Measurements from ENCODE around the gene PPP1R10. TPM values are rescaled to one million over a fixed set of nuclear protein-coding genes. Genes with fewer than 3 reads are reported as not detected.
A peak's percentile ranks its signal among the peaks of the same experiment; 100 is the strongest.
"Not testable (repeated sequence)": the region's sequence is repeated elsewhere in the genome, so short reads cannot be mapped to it uniquely, and the experiment has no call there.

The PPP1R10 gene
- total RNA-seq, 1 experiment from 2014 or later: 121 TPM

GRCh38 chr6:30598912-30599624 is 18.0 kb downstream of the PPP1R10 start:
- ChIA-PET CTCF (interaction anchor here (0.7 to 1.3 kb wide), 2 partner anchors 53 to 117 kb away, joined by 3 to 4 read pairs; no protein-coding TSS in a partner anchor), POLR2A (ENCODE audit: low non-redundant PET) (interaction anchor here (0.6 kb wide), 3 partner anchors 29 to 241 kb away, joined by 3 to 5 read pairs (median 4); no protein-coding TSS in a partner anchor)
- H3K27me3 ChIP-seq (replicated peaks; ENCODE audit: insufficient read depth, low read depth, low read length, poor library complexity): no peaks in the 10 kb centered on the region
- H3K9me3 ChIP-seq (ENCODE audit: low read depth, low read length, poor library complexity, severe bottlenecking): no peaks in the 10 kb centered on the region
- no peak overlapping the region for H3K27ac ChIP-seq (ENCODE audit: low read depth, low read length, poor library complexity, severe bottlenecking)
- no peak overlapping the region for H3K4me3 ChIP-seq (ENCODE audit: low read depth, low read length, poor library complexity, severe bottlenecking)
- BruUV-seq (replicated peaks): no TSS peak
- DNase-seq (ENCODE audit: low spot score): no peak
- peaks cover 52% of the 10 kb centered on the region for H3K36me3 ChIP-seq (ENCODE audit: insufficient read depth, low read length, poor library complexity, severe bottlenecking)
- intact Hi-C loops (cut with micrococcal nuclease; ENCODE audit: unreplicated experiment): loop anchor here (5.0 kb wide), 1 partner anchor 57 kb away; no protein-coding TSS in a partner anchor
- TF ChIP-seq CTCF (conservative IDR thresholded peaks at IDR 0.05; ENCODE audit: low read depth, low read length): no peak
- no peak for TF ChIP-seq EZH2 (IDR thresholded peaks at IDR 0.05; ENCODE audit: borderline replicate concordance, low read depth, low read length, poor library complexity, severe bottlenecking)
- no peaks in the 10 kb centered on the region for H3K4me1 ChIP-seq (ENCODE audit: insufficient read depth, low read length, poor library complexity, severe bottlenecking)

- H3K4me1 ChIP-seq (ENCODE audit: insufficient read depth, low read length, poor library complexity, severe bottlenecking); H3K9me3 ChIP-seq (ENCODE audit: low read depth, low read length, poor library complexity, severe bottlenecking); BruUV-seq (replicated peaks); H3K27ac ChIP-seq (ENCODE audit: low read depth, low read length, poor library complexity, severe bottlenecking); H3K4me3 ChIP-seq (ENCODE audit: low read depth, low read length, poor library complexity, severe bottlenecking); H3K27me3 ChIP-seq (replicated peaks; ENCODE audit: insufficient read depth, low read depth, low read length, poor library complexity): not testable (repeated sequence)
- CTCF ChIA-PET: interaction anchor here (0.7 to 2.0 kb wide), 3 partner anchors 23 to 490 kb away, joined by 4 to 13 read pairs (median 8); no protein-coding TSS in a partner anchor
- DNase-seq (ENCODE audit: low spot score): peak; percentile 88
- intact Hi-C loops (cut with micrococcal nuclease; ENCODE audit: unreplicated experiment): loop anchor here (1.0 to 5.0 kb wide), 2 partner anchors 55 to 114 kb away; no protein-coding TSS in a partner anchor
- H3K36me3 ChIP-seq (ENCODE audit: insufficient read depth, low read length, poor library complexity, severe bottlenecking): peaks cover 44% of the 10 kb centered on the region
- POLR2A ChIA-PET (ENCODE audit: low non-redundant PET): interaction anchor here (0.6 to 0.7 kb wide), 2 partner anchors 55 to 107 kb away, joined by 3 to 28 read pairs; no protein-coding TSS in a partner anchor
- TF ChIP-seq CTCF (conservative IDR thresholded peaks at IDR 0.05; ENCODE audit: low read depth, low read length): peak; percentile 81
Observed at GRCh38 chr6:30597315-30598144, 19.5 kb downstream of the PPP1R10 start.

- Histone ChIP-seq H3K4me3 (ENCODE audit: low read depth, low read length, poor library complexity, severe bottlenecking) (no peak overlapping the region), H3K27me3 (replicated peaks; ENCODE audit: insufficient read depth, low read depth, low read length, poor library complexity) (no peaks in the 10 kb centered on the region), H3K4me1 (ENCODE audit: insufficient read depth, low read length, poor library complexity, severe bottlenecking) (no peaks in the 10 kb centered on the region), H3K9me3 (ENCODE audit: low read depth, low read length, poor library complexity, severe bottlenecking) (no peaks in the 10 kb centered on the region), H3K36me3 (ENCODE audit: insufficient read depth, low read length, poor library complexity, severe bottlenecking) (peaks cover 58% of the 10 kb centered on the region), H3K27ac (ENCODE audit: low read depth, low read length, poor library complexity, severe bottlenecking) (no peak overlapping the region)
- ChIA-PET CTCF (interaction anchor here (0.6 to 0.8 kb wide), 2 partner anchors 48 to 108 kb away, joined by 3 to 4 read pairs; no protein-coding TSS in a partner anchor), POLR2A (ENCODE audit: low non-redundant PET) (no interaction called here)
- intact Hi-C loops (cut with micrococcal nuclease; ENCODE audit: unreplicated experiment): no loop called here
- no peak for DNase-seq (ENCODE audit: low spot score)
- no TSS peak for BruUV-seq (replicated peaks)
- TF ChIP-seq CTCF (conservative IDR thresholded peaks at IDR 0.05; ENCODE audit: low read depth, low read length) (no peak), EZH2 (IDR thresholded peaks at IDR 0.05; ENCODE audit: borderline replicate concordance, low read depth, low read length, poor library complexity, severe bottlenecking) (no peak)
Observed at GRCh38 chr6:30592287-30592686, 24.8 kb downstream of the PPP1R10 start.

Data from A673 (cell line).